Stimulated activated CD4-positive, alpha-beta T cell treated with anti-CD3 and anti-CD28 coated beads, TNF-alpha, amount 100 ng/mL, for 4 hours (primary cell): ENCODE measurements around the gene RGP1.

ENCODE experiments used
- DNase-seq, 3 experiments: peaks; one replicate each; pipeline ENCODE4 v3.0.0-alpha.2; 2020; ENCODE audit warnings: low read depth in 3 of 3

The RGP1 gene

GRCh38 chr9:35719546-35719945 is 29.5 kb upstream of the RGP1 start:
- no peak for DNase-seq

DNA sequence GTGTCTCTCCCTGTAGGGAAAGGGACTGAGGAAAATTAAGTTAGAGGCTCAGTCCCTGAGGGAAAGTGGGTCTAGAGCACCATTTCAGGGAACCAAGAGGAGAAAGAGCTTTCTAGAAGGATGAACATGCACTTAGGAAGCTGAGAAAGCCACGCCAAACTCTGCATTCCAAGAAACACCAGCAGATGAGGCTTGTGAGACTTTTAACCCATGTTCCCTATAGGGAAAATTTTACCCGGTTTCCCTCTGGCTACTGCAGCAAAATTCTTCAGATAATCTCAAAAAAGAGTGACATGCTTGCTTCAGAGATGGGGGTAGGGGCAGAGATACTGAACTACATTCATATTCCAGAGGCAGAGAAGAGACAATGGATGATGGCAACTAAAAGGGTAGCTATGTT is 25.7 kb upstream of the RGP1 start:
- no peak for DNase-seq

DNA sequence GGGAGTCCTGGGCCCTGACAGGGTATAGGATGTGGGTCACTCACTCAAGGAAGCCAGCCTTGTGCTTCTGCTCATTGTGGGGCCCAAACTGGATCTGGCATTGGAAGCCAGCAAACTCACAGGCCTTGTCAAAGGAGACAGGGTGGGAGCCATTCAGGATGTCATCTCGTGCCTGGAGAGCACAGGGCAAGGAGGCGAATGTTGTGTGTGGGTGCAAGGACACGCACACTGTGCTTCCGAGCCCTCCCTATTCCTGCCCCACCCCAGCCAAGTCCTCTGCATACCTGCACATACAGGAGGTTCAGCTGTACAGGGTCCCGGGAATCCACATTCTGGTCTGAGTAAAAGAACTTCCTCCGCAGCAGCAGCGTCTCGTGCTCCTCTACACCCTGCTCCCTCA is 25.2 kb upstream of the RGP1 start:
- DNase-seq, result no peak

- DNase-seq, result no peak
These were observed 23.7 kb upstream of the RGP1 start for GRCh38 chr9:35725362-35725761.

GRCh38 chr9:35726931-35727330 is 22.2 kb upstream of the RGP1 start:
- no peak for DNase-seq

GRCh38 chr9:35727676-35728040 is 21.4 kb upstream of the RGP1 start:
- DNase-seq, result no peak

- DNase-seq, result no peak
These were observed 20.8 kb upstream of the RGP1 start for GRCh38 chr9:35728041-35728971.

DNA sequence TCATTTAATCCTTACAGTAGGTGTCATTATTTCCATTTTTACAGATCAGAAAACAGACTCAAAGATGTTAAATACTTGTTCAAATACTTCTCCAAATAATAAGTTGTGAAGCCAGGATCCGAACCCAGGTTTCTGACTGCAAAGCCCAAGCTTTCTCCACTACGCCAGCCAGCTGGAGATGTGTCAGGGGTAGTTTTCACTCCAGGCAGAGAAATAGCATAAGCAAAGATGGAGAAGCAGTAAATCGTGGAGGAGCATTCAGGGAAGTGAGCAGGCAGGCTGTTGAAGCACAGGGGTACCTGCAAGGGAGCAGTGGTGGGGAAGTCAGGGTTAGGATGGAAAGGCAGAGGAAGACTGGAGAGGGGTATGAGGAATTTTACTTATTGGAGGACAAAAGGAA is 20.0 kb upstream of the RGP1 start:
- no peak for DNase-seq

DNA sequence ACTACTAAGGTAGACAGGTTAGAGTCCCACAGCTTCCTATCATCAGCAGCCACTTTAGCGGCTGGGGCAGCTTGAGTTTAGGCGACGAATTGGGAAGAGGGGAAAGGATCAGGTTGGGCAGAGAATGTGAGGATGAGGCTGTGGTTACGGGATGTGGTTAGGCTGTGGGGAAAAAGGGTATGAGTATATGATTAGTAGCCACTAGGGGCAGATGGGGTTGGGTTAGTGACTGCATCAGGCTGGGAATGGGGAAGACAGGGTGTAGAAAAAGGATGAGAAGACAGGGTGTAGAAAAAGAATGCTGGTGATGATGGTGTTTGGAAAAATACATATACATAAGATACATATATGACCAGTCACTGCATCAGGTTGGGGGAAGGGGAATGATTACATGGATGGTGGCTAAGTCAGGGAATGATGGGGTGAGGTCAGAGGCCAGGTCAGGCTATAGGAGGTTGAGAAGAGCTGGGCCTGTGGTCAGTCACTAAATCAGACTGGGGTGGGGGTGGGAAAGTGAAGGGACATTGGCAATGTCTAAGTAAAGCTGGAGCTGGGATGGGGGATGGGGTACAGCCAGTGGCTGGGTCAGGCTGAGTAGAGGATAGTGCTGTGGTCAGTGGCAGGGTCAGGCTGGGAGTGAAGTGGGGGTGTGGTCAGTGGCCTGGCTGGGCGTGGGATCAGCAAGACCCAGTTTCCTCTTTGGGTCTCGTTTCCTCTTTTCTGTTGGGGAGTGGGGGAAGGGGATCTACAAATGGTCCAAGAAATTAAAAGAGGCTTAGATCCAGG is 19.2 kb upstream of the RGP1 start:
- DNase-seq, result no peak

DNA sequence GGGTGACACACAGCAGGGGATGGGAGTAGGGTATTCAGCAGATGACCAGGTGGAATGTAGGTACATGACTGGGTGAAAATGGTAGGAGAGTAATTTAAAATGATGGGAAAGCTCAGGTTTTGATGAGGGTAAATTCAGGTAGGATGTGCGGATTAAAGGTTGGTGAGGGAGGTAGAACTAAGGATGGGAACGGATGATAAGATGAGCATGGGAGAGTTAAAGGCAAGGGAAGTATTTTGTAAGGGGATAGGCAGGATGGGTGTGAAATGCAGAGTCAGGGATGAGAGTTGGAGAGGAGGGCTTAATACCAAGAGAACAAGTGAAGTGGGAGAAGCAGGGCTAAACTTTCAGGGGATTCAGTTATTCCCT is 18.6 kb upstream of the RGP1 start:
- DNase-seq, result no peak

- DNase-seq, result no peak
These were observed 17.5 kb upstream of the RGP1 start for GRCh38 chr9:35731415-35732184.

GRCh38 chr9:35732185-35732799 is 16.8 kb upstream of the RGP1 start, which contains the start of the genes CREB3 and TLN1:
CREB3 (plus strand) TSS chr9:35732666; CDS start chr9:35732773, 107 bp downstream.
TLN1 (minus strand) TSS chr9:35732195; CDS start chr9:35725694, 6,501 bp downstream.
- peak; percentile 91 to 94 (median 91) for DNase-seq

GRCh38 chr9:35732800-35733541 is 16.1 kb upstream of the RGP1 start:
- DNase-seq, result no peak

GRCh38 chr9:35734096-35734495 is 15.0 kb upstream of the RGP1 start:
- DNase-seq, result no peak

DNA sequence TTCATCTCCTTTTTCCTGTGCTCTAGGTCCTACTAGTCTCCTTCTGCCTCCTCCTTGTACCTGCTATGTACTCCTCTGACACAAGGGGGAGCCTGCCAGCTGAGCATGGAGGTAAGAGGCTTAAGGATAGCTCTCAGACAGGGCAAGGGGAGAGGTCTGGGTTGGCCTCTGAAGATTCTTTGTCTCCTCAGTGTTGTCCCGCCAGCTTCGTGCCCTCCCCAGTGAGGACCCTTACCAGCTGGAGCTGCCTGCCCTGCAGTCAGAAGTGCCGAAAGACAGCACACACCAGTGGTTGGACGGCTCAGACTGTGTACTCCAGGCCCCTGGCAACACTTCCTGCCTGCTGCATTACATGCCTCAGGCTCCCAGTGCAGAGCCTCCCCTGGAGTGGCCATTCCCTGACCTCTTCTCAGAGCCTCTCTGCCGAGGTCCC is 12.9 kb upstream of the RGP1 start:
- DNase-seq, result peak; percentile 29 to 45 (median 45)

DNA sequence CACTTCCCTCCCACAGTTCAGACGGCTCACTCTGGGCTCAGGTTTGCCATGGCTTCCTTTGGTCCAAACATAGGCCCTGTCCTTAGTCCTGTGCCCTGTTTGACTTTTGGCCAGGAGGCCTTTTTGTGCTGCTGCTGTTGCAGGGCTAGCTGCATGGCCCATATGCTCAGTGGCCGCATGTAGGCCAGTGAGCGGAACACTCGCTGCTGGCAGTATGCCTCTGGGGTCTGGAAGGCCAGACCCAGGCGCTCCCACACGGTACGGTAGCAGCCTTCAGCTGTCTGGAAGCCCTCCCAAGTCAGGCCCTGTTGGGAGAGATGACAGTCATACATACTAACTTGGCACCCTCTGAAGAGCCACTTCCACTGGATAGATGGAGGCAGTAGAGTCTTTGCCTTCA is 11.9 kb upstream of the RGP1 start:
- DNase-seq, result no peak

GRCh38 chr9:35738186-35738585 is 10.9 kb upstream of the RGP1 start:
- DNase-seq, result no peak

- DNase-seq, result no peak
These were observed 10.2 kb upstream of the RGP1 start for GRCh38 chr9:35738924-35739323.

DNA sequence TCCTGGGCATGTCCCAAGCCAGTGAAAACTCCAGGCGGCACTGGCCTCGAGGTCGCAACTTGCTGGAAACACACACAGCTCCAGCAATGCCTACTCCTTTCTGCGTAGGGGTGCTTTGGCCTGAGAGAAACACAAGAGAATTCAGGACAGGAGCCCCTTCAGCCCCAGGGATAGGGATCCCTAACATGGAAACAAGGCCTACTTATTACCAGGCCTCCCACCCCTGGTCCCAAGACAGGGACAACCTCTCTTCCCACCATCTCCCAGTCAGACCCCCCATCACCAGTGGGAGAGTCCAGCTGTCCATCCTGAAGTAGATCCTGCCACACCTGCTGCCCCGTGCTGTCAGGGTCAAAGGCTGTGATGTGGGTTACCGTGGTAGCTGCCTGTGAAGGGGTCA is 8.8 kb upstream of the RGP1 start:
- DNase-seq, result no peak

DNA sequence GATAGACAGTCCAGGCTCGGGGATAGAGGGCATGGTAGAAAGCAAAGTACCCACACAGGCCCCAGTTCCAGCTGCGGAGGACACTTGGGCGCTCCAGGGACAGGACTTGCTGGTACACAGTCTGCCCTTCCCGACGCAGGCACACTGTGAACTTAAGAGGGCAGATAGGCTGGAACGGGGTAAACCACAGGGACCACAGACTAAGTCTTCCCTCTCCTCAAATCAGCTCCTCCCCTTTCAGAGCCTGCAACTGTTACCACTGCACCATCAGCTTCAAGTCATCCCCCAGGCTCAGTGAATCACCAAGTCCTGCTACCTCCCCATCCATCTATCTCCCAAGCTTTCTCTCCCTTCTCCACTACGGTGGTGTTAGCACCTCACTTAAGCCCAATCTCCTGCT is 7.3 kb upstream of the RGP1 start:
- no peak for DNase-seq

DNA sequence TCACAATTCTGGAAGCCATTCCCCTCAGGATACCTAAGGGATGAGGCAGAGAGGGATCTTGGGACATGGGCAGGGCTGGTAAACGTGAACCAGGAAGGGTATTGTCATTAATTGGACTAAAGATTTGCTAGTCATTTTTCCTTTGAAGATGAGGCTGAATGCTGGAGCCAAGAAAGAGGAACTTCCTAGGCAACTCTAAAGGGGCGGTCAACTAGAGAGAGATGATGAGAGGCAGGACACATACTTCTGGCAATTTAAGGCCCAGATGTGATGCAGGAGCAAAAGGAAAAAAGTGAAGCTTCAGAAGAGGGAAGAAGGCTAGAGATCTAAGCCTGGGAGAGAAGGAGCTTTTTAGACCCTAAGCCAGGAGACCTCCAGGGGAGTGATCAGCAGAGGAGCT is 5.6 kb upstream of the RGP1 start:
- no peak for DNase-seq
